Pancreas (tissue), 10 donors: Measurements from ENCODE around the gene UBE2H. TPM values are rescaled to one million over a fixed set of nuclear protein-coding genes. Genes with fewer than 3 reads are reported as not detected.

ENCODE experiments used
- ATAC-seq, 4 donors: fragments of 200-7000 bp; cut with Tn5 transposase; one replicate each; pipeline versions ENCODE4 v1.8.0 to v1.9.1; 2020; ENCODE audit warnings: mild to moderate bottlenecking in 4 of 4, moderate library complexity in 4 of 4
- DNase-seq, 6 donors: peaks; one replicate each; pipeline ENCODE4 v3.0.0-alpha.2; 2020
- FAIRE-seq: peaks from 2 replicates; lab custom pipeline; 2012; peaks lifted over from hg19 to GRCh38; lab: Jason Lieb, UNC
- H3K27ac ChIP-seq, 4 donors: fragments of 200-600 bp; sonication (generic); 1 replicate in 3 of 4; 2 replicates in 1 of 4; pipeline versions ENCODE4 v1.5.0 to v1.8.0; 2020
- H3K27me3 ChIP-seq, 4 donors: fragments of 200-600 bp; one replicate each; pipeline ENCODE4 v1.8.0; 2021
- H3K36me3 ChIP-seq, 3 donors: fragments of 200-600 bp; sonication (generic) in 1 of 3; one replicate each; pipeline versions ENCODE4 v1.5.0 to v1.8.0; 2020 to 2021
- H3K4me1 ChIP-seq, 3 donors: fragments of 200-600 bp; one replicate each; pipeline ENCODE4 v1.8.0; 2021
- H3K4me3 ChIP-seq, 4 donors: fragments of 200-600 bp; sonication (generic) in 2 of 4; one replicate each; pipeline versions ENCODE4 v1.5.0 to v1.8.0; 2020 to 2021
- H3K9me3 ChIP-seq, 4 donors: fragments of 200-600 bp; one replicate each; pipeline ENCODE4 v1.8.0; 2021
- WGBS, 2 donors: extraction: QIAGEN DNeasy Blood & Tissue Kit; methylation state at CpG; one replicate each; pipeline ENCODE4 v1.1.7; 2013; 5-methylcytosine and 5-hydroxymethylcytosine counted together
- intact Hi-C, 3 donors: fragments of 100-400 bp; cut with DNase I; formaldehyde crosslinking; loops; one replicate each; pipeline versions ENCODE4 v1.11.1 to v1.14.2; 2022
- polyA plus RNA-seq, 2 donors: library from polyadenylated mRNA; stranded (reverse); fragments of 200-250 nt; gene quantifications; one replicate each; pipeline ENCODE4 v1.2.3, GENCODE V29; 2013
- total RNA-seq, 6 donors: library from RNA; stranded (reverse); fragmentation: NEBNext Ultra II Directional in 4 of 6; extraction: Animal tissue kit (Norgen Biotek cat#: 25700) in 4 of 6; gene quantifications; one replicate each; pipeline versions ENCODE4 v1.2.1 to v1.2.4, GENCODE V29; 2021 to 2023
- TF ChIP-seq, protein P1 (sequence below), 4 donors: fragments of 200-600 bp; sonication (generic) in 3 of 4; IDR thresholded peaks; one replicate each; pipeline versions ENCODE4 v1.5.0 to v1.8.0; 2021; ENCODE audit warnings: antibody characterized with exemption in 4 of 4
- donor health status: healthy with polysubstance abuse.
- donor health status: DM: no; HTN: no; CAD: no; lungs with moderate emphysema.
- donor health status: DM: no; HTN: no; CAD: no.
- donor health status: control.
- donor health status: control.
- donor health status: Bipolar disorder and iron deficiency.
- donor health status: DM: yes; HTN: yes; CAD: no.
- donor health status: DM: no; HTN: no; CAD: no.
- donor health status: DM: no; HTN: no; CAD: no.
- donor health status: DM: yes; HTN: yes; CAD: no.

UBE2H gene
- total RNA-seq (10 to 100 TPM; 56.7 to 85.6 (median 67.3) TPM), polyA plus RNA-seq (10 to 100 TPM; 16.7 to 27.7 TPM)

DNA sequence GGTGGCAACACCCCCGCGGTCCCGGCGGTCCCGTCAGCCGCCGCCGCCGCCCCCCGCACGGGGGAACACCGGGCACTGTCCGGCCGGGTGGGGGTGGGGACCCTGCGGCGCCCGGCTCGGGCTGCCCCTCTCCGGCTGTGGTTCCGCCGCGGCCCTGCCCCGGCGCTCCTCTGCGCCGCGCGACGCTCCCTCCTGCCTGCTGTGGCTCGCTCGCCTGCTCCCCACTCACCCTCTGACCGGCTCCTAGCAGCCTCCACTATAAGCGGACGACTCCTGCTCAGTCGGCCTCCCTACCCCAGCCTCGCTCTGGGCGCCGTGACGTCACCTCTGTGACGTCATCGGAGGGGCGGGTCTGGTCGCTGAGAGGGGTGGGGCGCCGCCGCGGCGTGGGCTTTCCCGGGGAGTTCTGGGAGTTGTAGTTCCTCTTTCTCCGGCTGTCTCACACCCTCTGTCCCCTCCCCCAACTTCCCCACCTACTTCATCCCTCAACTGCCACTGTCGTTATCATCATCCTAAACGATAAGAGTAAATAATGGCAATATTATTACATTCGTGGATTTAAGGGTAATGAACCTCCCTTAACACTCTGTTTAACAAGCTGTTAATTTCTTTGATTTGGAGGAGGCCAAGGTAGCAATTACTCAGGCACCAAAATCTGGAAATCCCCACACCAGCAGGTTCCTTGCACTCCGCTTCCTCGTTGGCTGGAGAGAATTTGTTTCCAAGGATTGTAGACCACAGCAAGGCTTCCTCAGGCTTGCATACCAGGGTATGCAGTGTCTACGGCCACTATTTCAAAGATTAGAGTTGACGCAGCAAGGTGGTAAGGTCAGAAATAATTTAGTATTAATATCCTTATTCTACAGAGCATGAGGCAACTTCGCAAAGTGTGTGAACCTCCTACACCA, at the start of gene UBE2H:
Gene UBE2H (minus strand): TSS at position 308 of the 908 bp plus-strand sequence. CDS start 405 bp downstream, outside the sequence.
- TF ChIP-seq, protein P1, sequence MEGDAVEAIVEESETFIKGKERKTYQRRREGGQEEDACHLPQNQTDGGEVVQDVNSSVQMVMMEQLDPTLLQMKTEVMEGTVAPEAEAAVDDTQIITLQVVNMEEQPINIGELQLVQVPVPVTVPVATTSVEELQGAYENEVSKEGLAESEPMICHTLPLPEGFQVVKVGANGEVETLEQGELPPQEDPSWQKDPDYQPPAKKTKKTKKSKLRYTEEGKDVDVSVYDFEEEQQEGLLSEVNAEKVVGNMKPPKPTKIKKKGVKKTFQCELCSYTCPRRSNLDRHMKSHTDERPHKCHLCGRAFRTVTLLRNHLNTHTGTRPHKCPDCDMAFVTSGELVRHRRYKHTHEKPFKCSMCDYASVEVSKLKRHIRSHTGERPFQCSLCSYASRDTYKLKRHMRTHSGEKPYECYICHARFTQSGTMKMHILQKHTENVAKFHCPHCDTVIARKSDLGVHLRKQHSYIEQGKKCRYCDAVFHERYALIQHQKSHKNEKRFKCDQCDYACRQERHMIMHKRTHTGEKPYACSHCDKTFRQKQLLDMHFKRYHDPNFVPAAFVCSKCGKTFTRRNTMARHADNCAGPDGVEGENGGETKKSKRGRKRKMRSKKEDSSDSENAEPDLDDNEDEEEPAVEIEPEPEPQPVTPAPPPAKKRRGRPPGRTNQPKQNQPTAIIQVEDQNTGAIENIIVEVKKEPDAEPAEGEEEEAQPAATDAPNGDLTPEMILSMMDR (IDR thresholded peaks at IDR 0.05), result no peak
- FAIRE-seq, result no peak
- intact Hi-C loops, result no loop called here

DNA sequence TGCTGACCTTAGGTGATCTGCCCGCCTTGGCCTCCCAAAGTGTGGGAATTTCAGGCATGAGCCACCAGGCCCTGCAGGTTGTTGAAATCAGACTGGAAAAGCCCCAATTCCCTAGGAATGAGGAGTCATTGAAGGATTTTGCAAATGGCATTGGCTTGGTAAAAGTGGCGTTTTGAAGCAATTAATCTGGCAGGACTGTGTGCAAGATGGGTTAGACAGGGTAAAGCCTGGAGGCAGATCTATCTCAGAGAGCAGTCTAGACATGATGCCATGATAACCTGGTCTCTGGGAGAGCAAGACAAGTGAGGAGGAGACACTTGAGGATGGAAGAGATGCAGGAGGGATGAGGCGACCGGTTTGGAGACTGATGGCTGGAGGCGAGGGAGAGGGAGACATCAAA, 45.7 kb upstream of the UBE2H start:
- no peak overlapping the region for H3K27ac ChIP-seq
- FAIRE-seq, result no peak
- TF ChIP-seq, protein P1 (IDR thresholded peaks at IDR 0.05), result no peak
- ATAC-seq, result no peak
- no peaks in the 10 kb centered on the region for H3K36me3 ChIP-seq
- intact Hi-C loops, result no loop called here
- no peaks in the 10 kb centered on the region for H3K4me1 ChIP-seq
- no peaks in the 10 kb centered on the region for H3K27me3 ChIP-seq
- no peak for DNase-seq
- no peaks in the 10 kb centered on the region for H3K9me3 ChIP-seq
- no peak overlapping the region for H3K4me3 ChIP-seq
- WGBS, 2 donors, result 91 to 94% methylated on average over 5 of the region's 5 CpGs

More for the DNA sequence above, at the start of gene UBE2H:
- 4 to 8% methylated on average over 32 to 58 of the region's 58 CpGs for WGBS, 2 donors
- Histone ChIP-seq H3K27ac (peak within 1 kb of the TSS; percentile 88 to 99 (median 93)), H3K9me3 (no peaks in the 10 kb centered on the region), H3K4me3 (peak within 1 kb of the TSS; percentile 61 to 99 (median 92)), H3K36me3 (no peaks in the 10 kb centered on the region), H3K4me1 (peaks cover 0 to 11% (median 8%) of the 10 kb centered on the region in 3 donors), H3K27me3 (no peaks in the 10 kb centered on the region)
- ATAC-seq (peak; percentile 69 to 81 (median 78)), DNase-seq (peak; percentile 86 to 99 (median 94))

DNA sequence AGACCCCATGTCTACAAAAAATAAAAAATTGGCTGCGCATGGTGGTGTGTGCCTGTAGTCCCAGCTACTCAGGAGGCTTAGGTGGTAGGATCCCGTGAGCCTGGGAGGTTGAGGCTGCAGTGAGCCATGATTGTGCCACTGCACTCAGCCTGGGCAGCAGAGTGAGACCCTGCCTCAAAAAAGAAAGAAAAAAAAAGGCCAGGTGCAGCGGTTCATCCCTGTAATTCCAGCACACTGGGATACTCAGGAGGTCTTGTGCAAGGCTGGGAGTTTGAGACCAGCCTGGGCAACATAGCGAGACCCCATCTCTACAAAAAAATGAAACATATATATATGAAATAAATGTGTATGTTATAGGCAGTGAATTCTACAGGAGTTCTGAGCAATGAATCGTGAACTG, 44.5 kb upstream of the UBE2H start:
- TF ChIP-seq, protein P1 (IDR thresholded peaks at IDR 0.05), result no peak
- H3K36me3 ChIP-seq, result no peaks in the 10 kb centered on the region
- no peak for ATAC-seq
- H3K9me3 ChIP-seq, result no peaks in the 10 kb centered on the region
- no peaks in the 10 kb centered on the region for H3K4me1 ChIP-seq
- intact Hi-C loops, result no loop called here
- no peak overlapping the region for H3K27ac ChIP-seq
- no peak for FAIRE-seq
- H3K4me3 ChIP-seq, result no peak overlapping the region
- DNase-seq, result no peak
- H3K27me3 ChIP-seq, result no peaks in the 10 kb centered on the region
- 72 to 75% methylated on average over 5 of the region's 5 CpGs for WGBS, 2 donors

DNA sequence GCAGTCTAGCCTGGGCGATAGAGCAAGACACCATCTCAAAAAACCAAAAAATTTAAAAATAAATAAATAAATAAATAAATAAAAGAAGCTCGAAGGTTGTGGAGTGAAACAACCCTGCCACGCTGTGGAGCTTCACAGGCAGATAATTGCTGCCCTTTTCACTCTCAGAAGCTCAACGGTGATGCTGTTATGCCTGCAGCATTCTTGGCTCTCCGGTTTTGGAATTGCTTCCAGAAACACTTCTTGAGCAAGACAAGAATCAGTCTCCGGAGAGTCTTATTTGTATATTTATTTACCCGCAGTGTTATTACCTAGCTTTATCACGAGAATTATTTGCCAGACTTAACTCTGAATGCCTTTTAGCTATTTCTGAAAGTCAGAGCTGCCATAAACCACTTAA, 40.5 kb upstream of the UBE2H start:
- whole genome bisulfite sequencing, 2 donors, result 81 to 86% methylated on average over 8 of the region's 8 CpGs
- Histone ChIP-seq H3K27ac (no peak overlapping the region), H3K4me1 (no peaks in the 10 kb centered on the region), H3K9me3 (no peaks in the 10 kb centered on the region), H3K27me3 (no peaks in the 10 kb centered on the region), H3K4me3 (no peak overlapping the region), H3K36me3 (no peaks in the 10 kb centered on the region)
- FAIRE-seq, result no peak
- DNase-seq, result no peak
- intact Hi-C loops, result no loop called here
- TF ChIP-seq, protein P1 (IDR thresholded peaks at IDR 0.05), result no peak
- ATAC-seq, result no peak
